ENCODE measurements around the gene DBNDD1.

The DBNDD1 gene

DNA sequence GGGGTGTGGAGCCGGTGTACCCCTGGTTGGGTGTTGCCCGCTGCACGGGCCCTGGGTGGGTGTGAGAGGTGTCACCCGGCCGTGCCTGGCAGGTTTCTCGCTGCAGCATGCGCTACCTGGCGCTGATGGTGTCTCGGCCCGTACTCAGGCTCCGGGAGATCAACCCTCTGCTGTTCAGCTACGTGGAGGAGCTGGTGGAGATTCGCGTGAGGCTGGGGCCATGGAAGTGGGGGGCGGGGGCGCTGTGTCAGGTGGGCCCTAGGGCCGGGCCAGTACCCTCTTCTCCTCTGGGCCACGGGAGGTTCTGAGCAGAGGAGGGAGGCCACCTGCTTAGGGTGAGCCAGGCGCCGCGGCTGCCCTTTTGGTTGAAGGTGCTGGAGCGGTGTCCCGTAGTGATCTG is 57.3 kb downstream of the DBNDD1 start:
- no peak for DNase-seq (ENCODE audit: low read depth)

DNA sequence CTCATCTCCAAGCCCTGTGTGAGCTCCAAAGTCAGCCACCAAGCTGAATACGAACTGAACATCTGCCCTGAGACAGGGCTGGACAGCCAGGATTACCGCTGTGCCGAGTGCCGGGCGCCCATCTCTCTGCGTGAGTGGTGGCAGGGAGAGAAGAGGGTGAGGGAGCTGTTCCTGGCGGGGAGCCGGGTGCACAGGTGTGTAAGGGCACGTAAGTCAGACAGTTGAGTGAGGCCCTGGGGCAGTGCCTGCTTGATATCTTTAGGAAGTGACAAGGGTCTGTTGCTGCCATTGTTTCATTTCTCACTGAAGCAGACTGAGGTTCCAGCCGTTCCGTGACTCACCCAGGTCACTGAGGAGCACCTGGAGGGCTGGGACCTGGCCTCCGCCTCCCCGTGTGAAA is 58.3 kb downstream of the DBNDD1 start:
- no peak for DNase-seq (ENCODE audit: low read depth)

DNA sequence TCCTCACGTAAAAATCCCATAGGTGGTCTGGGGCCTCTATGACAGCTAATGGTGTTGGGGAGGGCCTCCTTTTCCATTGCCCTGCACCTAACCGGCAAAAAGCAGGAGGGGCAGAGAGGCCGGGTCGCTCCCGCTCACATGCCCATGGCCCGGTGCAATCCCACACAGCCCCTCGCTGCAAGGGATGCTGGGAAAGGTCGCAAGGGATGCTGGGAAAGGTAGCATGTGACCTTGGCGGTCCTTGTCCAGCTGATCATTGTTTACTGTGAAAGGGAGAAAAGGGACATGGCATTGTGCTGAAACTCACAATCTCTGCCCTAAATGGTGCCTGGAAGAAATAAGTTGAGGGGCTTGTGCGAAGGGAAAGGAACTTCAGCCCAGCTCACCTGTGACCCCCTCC is 60.7 kb downstream of the DBNDD1 start:
- DNase-seq (ENCODE audit: low read depth) = no peak

DNA sequence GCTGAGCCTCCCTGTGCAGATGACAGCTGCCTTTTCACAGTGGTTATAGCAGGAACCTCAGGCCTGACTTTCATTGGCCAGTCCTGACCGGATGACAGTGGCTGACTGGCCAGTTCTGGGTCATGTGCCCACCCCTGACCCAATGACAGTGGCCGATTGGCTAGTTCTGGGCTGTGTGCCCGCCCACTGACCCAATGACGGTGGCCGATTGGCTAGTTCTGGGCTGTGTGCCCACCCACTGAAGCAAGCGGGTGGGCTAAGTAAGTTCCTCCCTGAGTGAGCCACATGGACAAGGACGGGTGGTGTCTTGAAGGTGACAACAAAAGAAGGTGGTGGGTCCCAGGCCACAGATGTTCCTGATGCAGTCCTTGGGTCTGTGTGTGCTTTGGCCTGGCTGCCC is 61.2 kb downstream of the DBNDD1 start:
- DNase-seq (ENCODE audit: low read depth) = no peak

DNA sequence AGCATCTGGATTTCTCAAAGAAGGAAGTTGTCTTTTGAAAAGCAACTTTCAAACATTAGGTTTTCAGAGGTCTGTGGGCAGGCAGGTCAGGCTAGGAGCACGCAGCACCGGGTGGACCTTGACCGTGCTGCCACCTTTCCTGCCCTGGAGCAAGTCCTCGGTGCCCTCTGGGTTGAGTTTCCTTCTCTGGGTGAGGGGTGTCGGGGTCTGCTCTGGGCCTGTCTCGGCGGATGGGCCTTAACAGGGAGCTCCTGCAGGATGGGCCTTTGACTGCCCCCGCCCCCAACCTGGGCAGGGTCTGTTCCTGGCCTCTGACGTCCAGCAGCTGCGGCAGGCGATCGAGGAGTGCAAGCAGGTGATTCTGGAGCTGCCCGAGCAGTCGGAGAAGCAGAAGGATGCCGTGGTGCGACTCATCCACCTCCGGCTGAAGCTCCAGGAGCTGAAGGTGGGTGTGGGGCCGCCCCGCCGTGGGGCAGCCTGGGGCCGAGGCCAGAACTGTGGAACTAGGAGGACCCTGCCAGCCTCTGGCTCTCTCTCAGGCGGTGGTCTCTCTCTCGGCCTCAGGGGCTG is 62.0 kb downstream of the DBNDD1 start:
- no peak for DNase-seq (ENCODE audit: low read depth)

DNA sequence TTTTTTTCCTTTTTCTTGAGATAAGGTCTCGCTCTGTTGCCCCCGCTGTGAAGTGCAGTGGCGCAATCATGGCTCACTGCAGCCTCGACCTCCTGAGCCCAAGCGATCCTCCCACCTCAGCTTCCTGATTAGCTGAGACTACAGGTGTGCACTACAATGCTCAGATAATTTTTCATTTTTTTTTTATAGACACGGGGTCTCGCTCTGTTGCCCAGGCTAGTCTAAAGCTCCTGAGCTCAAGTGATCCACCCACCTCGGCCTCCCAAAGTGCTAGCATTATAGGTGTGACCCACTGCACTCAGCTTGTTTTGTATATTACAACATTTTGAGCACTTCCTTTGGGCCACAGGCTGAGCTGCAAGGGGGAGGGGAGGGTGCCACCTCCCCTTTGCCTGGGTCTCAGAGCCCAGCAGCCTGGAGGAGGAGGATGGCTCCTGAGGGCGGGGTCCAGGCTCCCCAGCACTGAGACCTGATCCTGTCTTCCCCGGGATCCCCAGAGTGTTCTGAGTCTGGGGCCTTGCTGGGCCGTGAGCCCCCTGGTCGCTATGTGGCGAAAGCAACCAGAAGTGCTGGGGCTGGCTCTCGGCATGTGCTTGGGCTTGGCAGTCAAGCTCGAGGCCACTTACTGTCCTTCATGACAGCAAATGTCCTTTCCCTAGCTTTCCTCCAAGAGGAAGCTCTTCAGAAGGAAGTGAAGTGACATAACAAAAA is 62.6 kb downstream of the DBNDD1 start:
- DNase-seq (ENCODE audit: low read depth) = no peak

- DNase-seq (ENCODE audit: low read depth) = no peak
Observed at GRCh38 chr16:89955001-89955685, 64.1 kb downstream of the DBNDD1 start.
